Lung (tissue), 12 donors: ENCODE data around the gene PATJ. TPM values are rescaled to one million over a fixed set of nuclear protein-coding genes. Genes with fewer than 3 reads are reported as not detected.

Source experiments
- ATAC-seq: fragments of 200-7000 bp; cut with Tn5 transposase; one replicate; pipeline ENCODE4 v1.9.1; 2020; ENCODE audit warnings: moderate number of reproducible peaks; ENCODE audit not compliant: insufficient read depth, low FRiP score
- DNase-seq, 3 donors: peaks; one replicate each; pipeline ENCODE4 v3.0.0-alpha.2; 2013 to 2017
- H3K27ac ChIP-seq, 2 donors: one replicate each; pipeline ENCODE4 v1.5.1; 2013; ENCODE audit warnings: mild to moderate bottlenecking in 2 of 2, moderate library complexity in 2 of 2, control low read depth in 1 of 2, inconsistent platforms in 1 of 2, low read depth in 1 of 2, low read length in 1 of 2
- H3K27me3 ChIP-seq, 3 donors: one replicate each; pipeline ENCODE4 v1.5.1; 2013; ENCODE audit warnings: low read length in 2 of 3; ENCODE audit not compliant: control insufficient read depth in 3 of 3, insufficient read depth in 3 of 3
- H3K36me3 ChIP-seq, 4 donors: one replicate each; pipeline ENCODE4 v1.5.1; 2013; ENCODE audit warnings: low read length in 4 of 4, mild to moderate bottlenecking in 1 of 4, moderate library complexity in 1 of 4; ENCODE audit not compliant: control insufficient read depth in 4 of 4, insufficient read depth in 4 of 4
- H3K4me1 ChIP-seq, 5 donors: one replicate each; pipeline ENCODE4 v1.5.1; 2013; ENCODE audit warnings: low read length in 5 of 5, mild to moderate bottlenecking in 2 of 5, moderate library complexity in 1 of 5; ENCODE audit not compliant: control insufficient read depth in 5 of 5, insufficient read depth in 5 of 5
- H3K4me3 ChIP-seq: one replicate; pipeline ENCODE4 v1.5.1; 2013; ENCODE audit warnings: mild to moderate bottlenecking, control low read depth, moderate library complexity
- H3K9ac ChIP-seq, 2 donors: one replicate each; pipeline ENCODE4 v1.5.1; 2013; ENCODE audit warnings: low read length in 2 of 2, control low read depth in 1 of 2; ENCODE audit not compliant: insufficient read depth in 1 of 2
- H3K9me3 ChIP-seq, 4 donors: one replicate each; pipeline ENCODE4 v1.5.1; 2013; ENCODE audit warnings: low read length in 3 of 4, mild to moderate bottlenecking in 1 of 4, moderate library complexity in 1 of 4; ENCODE audit not compliant: control insufficient read depth in 4 of 4, insufficient read depth in 3 of 4
- WGBS, 2 donors: extraction: QIAGEN DNeasy Blood & Tissue Kit; methylation state at CpG; one replicate each; pipeline ENCODE4 v1.1.7; 2013; 5-methylcytosine and 5-hydroxymethylcytosine counted together
- polyA plus RNA-seq, 2 donors: library from polyadenylated mRNA; stranded (reverse); fragments of 200-250 nt; gene quantifications; one replicate each; pipeline ENCODE4 v1.2.1, GENCODE V29; 2013
- total RNA-seq, 2 donors: library from RNA; depleted of rRNA in 1 of 2; stranded (reverse); fragments of >200 nt in 1 of 2; gene quantifications; one replicate each; pipeline ENCODE4 v1.2.1, GENCODE V29; 2014 to 2021
- TF ChIP-seq, protein P1 (sequence below): IDR thresholded peaks from 2 replicates; pipeline ENCODE4 v1.5.1; 2012; ENCODE audit warnings: mild to moderate bottlenecking; ENCODE audit errors: control extremely low read depth, extremely low read depth
- donor health status: control.
- donor health status: control.
- donor health status: Bipolar disorder and iron deficiency.
- donor health status: healthy.
- donor health status: DM: yes; HTN: yes; CAD: no.

Gene PATJ
- total and polyA plus RNA-seq, 4 donors: 5.3 to 115 (median 26.8) TPM

DNA sequence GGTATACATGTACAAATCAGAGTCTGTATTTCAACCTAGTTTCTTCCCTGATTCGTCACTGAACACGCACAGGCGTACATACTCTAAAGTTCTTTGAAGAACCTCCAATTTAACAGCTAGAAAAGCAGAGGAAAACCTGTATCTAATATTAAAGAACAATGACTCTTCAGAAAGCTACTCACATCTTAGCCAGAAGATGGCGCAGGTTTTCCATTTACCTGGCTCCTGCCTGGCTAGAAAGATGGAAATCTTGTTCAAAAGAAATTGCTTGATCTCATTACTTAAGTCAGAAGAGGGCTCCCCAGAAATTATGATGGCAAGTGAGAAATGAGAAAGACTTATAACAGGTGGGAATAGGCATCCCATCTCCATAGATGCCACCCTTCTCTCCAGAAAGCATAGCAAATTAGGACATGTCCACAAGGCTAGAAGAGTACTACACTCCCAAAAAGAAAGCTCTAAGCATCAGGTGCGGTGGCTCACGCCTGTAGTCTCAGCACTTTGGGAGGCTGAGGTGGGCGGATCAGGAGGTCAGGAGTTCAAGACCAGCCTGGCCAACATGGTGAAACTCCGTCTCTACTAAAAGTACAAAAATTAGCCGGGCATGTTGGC, 433.4 kb downstream of the PATJ start:
- Histone ChIP-seq H3K9ac (no peak overlapping the region), H3K4me1 (peaks cover 0 to 5% (median 0%) of the 10 kb centered on the region in 5 donors), H3K9me3 (no peaks in the 10 kb centered on the region), H3K27me3 (no peaks in the 10 kb centered on the region), H3K4me3 (no peak overlapping the region), H3K36me3 (no peaks in the 10 kb centered on the region), H3K27ac (no peak overlapping the region)
- WGBS, 2 donors: 52 to 54% methylated on average over 9 of the region's 9 CpGs
- TF ChIP-seq, protein P1, sequence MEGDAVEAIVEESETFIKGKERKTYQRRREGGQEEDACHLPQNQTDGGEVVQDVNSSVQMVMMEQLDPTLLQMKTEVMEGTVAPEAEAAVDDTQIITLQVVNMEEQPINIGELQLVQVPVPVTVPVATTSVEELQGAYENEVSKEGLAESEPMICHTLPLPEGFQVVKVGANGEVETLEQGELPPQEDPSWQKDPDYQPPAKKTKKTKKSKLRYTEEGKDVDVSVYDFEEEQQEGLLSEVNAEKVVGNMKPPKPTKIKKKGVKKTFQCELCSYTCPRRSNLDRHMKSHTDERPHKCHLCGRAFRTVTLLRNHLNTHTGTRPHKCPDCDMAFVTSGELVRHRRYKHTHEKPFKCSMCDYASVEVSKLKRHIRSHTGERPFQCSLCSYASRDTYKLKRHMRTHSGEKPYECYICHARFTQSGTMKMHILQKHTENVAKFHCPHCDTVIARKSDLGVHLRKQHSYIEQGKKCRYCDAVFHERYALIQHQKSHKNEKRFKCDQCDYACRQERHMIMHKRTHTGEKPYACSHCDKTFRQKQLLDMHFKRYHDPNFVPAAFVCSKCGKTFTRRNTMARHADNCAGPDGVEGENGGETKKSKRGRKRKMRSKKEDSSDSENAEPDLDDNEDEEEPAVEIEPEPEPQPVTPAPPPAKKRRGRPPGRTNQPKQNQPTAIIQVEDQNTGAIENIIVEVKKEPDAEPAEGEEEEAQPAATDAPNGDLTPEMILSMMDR: peak; percentile 66
- peak; percentile 60 to 79 (median 72) for DNase-seq
- peak; percentile 53 for ATAC-seq

DNA sequence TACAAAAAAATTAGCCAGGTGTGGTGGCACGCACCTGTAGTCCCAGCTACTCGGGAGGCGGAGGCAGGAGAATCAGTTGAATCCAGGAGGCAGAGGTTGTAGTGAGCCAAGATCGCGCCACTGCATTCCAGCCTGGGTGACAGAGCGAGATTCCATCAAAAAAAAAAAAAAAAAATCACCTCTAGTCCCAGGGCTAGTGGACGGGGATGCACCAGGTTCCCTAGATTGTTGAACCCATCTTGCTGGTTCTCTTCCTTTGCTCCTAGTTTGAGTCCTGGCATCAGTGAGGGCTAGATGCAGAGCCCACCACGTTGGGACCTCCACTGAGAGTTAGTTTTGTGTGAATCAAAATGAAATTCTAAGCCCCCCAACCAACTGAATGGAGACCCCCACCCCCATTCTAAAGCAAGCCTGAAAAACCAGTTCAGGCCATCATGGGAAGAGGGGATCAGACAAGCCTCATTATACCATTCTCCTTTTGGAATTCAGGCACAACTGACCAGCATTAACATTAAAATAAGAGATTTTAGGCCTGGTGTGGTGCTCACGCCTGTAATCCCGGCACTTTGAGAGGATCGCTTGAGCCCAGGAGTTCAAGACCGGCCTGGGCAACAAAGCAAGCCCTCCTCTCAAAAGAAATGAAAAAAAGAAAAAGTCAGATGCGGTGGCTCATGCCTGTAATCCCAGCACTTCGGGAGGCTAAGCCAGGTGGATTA, 434.5 kb downstream of the PATJ start:
- ATAC-seq: no peak
- no peak overlapping the region for H3K27ac ChIP-seq
- no peak for DNase-seq
- H3K4me1 ChIP-seq: peaks cover 0 to 5% (median 0%) of the 10 kb centered on the region in 5 donors
- no peaks in the 10 kb centered on the region for H3K36me3 ChIP-seq
- 91 to 92% methylated on average over 14 of the region's 14 CpGs for WGBS, 2 donors
- no peaks in the 10 kb centered on the region for H3K27me3 ChIP-seq
- TF ChIP-seq, protein P1: no peak
- no peaks in the 10 kb centered on the region for H3K9me3 ChIP-seq
- H3K4me3 ChIP-seq: no peak overlapping the region
- no peak overlapping the region for H3K9ac ChIP-seq

DNA sequence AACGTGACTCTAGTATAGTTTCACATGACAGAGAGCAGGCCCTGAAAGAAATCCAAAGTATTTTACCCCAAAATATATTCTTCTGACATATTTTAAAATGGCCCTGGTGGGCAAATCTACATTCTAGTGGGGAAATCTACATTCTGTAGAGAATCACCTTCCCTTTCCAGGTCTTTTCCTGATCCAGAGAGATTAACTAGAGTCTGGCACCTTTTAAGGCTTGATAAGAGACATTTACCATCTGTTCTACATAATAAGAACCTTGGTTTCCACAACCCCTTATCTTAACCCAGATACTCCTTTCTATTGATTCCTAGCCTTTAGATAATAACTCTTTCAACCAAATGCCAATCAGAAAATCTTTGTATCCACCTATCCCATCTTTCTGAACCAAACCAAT, 435.3 kb downstream of the PATJ start:
- Histone ChIP-seq H3K9ac (no peak overlapping the region), H3K36me3 (no peaks in the 10 kb centered on the region), H3K4me3 (no peak overlapping the region), H3K9me3 (no peaks in the 10 kb centered on the region), H3K27ac (no peak overlapping the region), H3K27me3 (no peaks in the 10 kb centered on the region), H3K4me1 (peaks cover 0 to 10% (median 0%) of the 10 kb centered on the region in 5 donors)
- no peak for DNase-seq
- TF ChIP-seq, protein P1: no peak
- ATAC-seq: no peak
- 77 to 85% methylated on average over 1 of the region's 1 CpG for WGBS, 2 donors
